GM12878 (cell line): Measurements from ENCODE around the gene BRME1. TPM values are rescaled to one million over a fixed set of nuclear protein-coding genes. Genes with fewer than 3 reads are reported as not detected.

Experiments
- ATAC-seq: fragments of 200-7000 bp; cut with Tn5 transposase; 3 replicates; pipeline ENCODE4 v1.9.1; 2020; ENCODE audit warnings: mild to moderate bottlenecking, moderate library complexity
- BruUV-seq: library from RNA; stranded (reverse); fragments of 400-500 nt; replicated peaks from 2 replicates; lab custom pipeline; 2021; lab: Mats Ljungman, UMichigan
- CTCF ChIA-PET: fragments of 300-600 bp; sonication (Branson Sonifier 250); formaldehyde crosslinking; extraction: SDS; loops from one replicate; lab custom pipeline; 2021; ENCODE audit warnings: inconsistent platforms; lab: Yijun Ruan, JAX
- POLR2A ChIA-PET: fragments of 350-600 bp; formaldehyde crosslinking; extraction: SDS; loops from one replicate; lab custom pipeline; 2021; ENCODE audit warnings: inconsistent platforms; lab: Charles Lee
- RAD21 ChIA-PET: fragments of 300-600 bp; sonication (Branson Sonifier 250); formaldehyde crosslinking; loops from one replicate; lab custom pipeline; 2023; ENCODE audit warnings: antibody characterized with exemption; ENCODE audit not compliant: unreplicated experiment; lab: Charles Lee
- SMC1A ChIA-PET: fragments of 300-600 bp; sonication (Branson Sonifier 250); formaldehyde crosslinking; loops from one replicate; lab custom pipeline; 2023; ENCODE audit not compliant: unreplicated experiment, uncharacterized antibody; lab: Charles Lee
- DNase-seq: peaks from one replicate; pipeline ENCODE4 v3.0.0-alpha.2; 2011; ENCODE audit warnings: low read depth, low spot score
- FAIRE-seq: peaks from 3 replicates; lab custom pipeline; 2011; peaks lifted over from hg19 to GRCh38; lab: Jason Lieb, UNC
- H2AFZ ChIP-seq: 2 replicates; pipeline ENCODE4 v1.6.0; 2011; ENCODE audit warnings: low read depth, low read length, control low read depth; ENCODE audit not compliant: control insufficient read depth
- H3K27ac ChIP-seq: 2 replicates; pipeline ENCODE4 v1.5.1; 2011; ENCODE audit warnings: control low read depth; ENCODE audit not compliant: control insufficient read depth, insufficient read depth
- H3K27me3 ChIP-seq, 2 experiments: replicated peaks in 1 of 2; 2 replicates each; pipeline versions ENCODE4 v1.6.0 to v1.6.1; 2011; ENCODE audit warnings: low read length in 1 of 2; ENCODE audit not compliant: control insufficient read depth in 2 of 2, insufficient read depth in 2 of 2
- H3K36me3 ChIP-seq, 2 experiments: 2 replicates each; pipeline ENCODE4 v1.5.1; 2011; ENCODE audit warnings: low read length in 1 of 2; ENCODE audit not compliant: control insufficient read depth in 2 of 2, insufficient read depth in 2 of 2
- H3K4me1 ChIP-seq: 2 replicates; pipeline ENCODE4 v1.6.1; 2011; ENCODE audit warnings: mild to moderate bottlenecking, low read length, moderate library complexity, mixed read lengths; ENCODE audit not compliant: control insufficient read depth, insufficient read depth
- H3K4me2 ChIP-seq: 2 replicates; pipeline ENCODE4 v1.6.0; 2011; ENCODE audit warnings: control low read depth; ENCODE audit not compliant: control insufficient read depth, insufficient read depth
- H3K4me3 ChIP-seq: fragments of 200-600 bp; sonication (generic); 2 replicates; pipeline ENCODE4 v1.5.1; 2016
- H3K79me2 ChIP-seq: 2 replicates; pipeline ENCODE4 v1.6.0; 2011; ENCODE audit warnings: low read length; ENCODE audit not compliant: control insufficient read depth, insufficient read depth
- H3K9ac ChIP-seq: 2 replicates; pipeline ENCODE4 v1.8.0; 2011; ENCODE audit warnings: low read length, control low read depth, mixed read lengths; ENCODE audit not compliant: control insufficient read depth, insufficient read depth
- H3K9me3 ChIP-seq: replicated peaks from 3 replicates; pipeline ENCODE4 v1.5.1; 2011; ENCODE audit warnings: mild to moderate bottlenecking, low read length; ENCODE audit not compliant: control insufficient read depth, insufficient read depth
- H4K20me1 ChIP-seq: 2 replicates; pipeline ENCODE4 v1.6.0; 2011; ENCODE audit not compliant: control insufficient read depth, insufficient read depth
- LARP7 ChIP-seq: fragments of 450-650 bp; IDR thresholded peaks from 2 replicates; pipeline ENCODE4 v1.6.1; 2017; ENCODE audit warnings: mild to moderate bottlenecking
- whole genome bisulfite sequencing: methylation state at CpG from one replicate; pipeline ENCODE4 v1.1.6; 2016; ENCODE audit warnings: low lambda C conversion rate; ENCODE audit not compliant: insufficient replicate concordance, insufficient coverage; ENCODE audit errors: missing lambda C conversion rate; 5-methylcytosine and 5-hydroxymethylcytosine counted together
- in situ Hi-C: fragments of 300-500 bp; cut with MboI; formaldehyde crosslinking; loops from 9 replicates; pipeline ENCODE4 v1.14.3; 2018; ENCODE audit warnings: mixed read lengths
- intact Hi-C: fragments of 100-400 bp; cut with micrococcal nuclease; formaldehyde crosslinking; loops from one replicate; pipeline ENCODE4 v1.14.2; 2022; ENCODE audit not compliant: unreplicated experiment
- polyA plus RNA-seq, 11 experiments: library from polyadenylated mRNA; depleted of rRNA in 4 of 11; unstranded in 6 of 11; stranded (reverse) in 5 of 11; fragments of >200 nt; fragmentation: Nextera tagmentation in 4 of 11; fragmentation: Illumina TruSeq in 1 of 11; extraction: Ambion mirVana in 4 of 11; extraction: Trizol in 1 of 11; gene quantifications; 1 replicate in 1 of 11; 2 replicates in 10 of 11; pipeline versions ENCODE4 v1.2.1 to v1.2.3, GENCODE V29; 2011 to 2016; ENCODE audit warnings: inconsistent platforms in 2 of 11, missing spikeins in 2 of 11, low read depth in 1 of 11
- total RNA-seq, 4 experiments: library from RNA; depleted of rRNA in 3 of 4; stranded (reverse); fragments of >200 nt in 3 of 4; fragmentation: Illumina TruSeq in 1 of 4; extraction: Trizol in 1 of 4; gene quantifications; 2 replicates each; pipeline versions ENCODE4 v1.2.1 to v1.2.3, GENCODE V29; 2013 to 2021
- TF ChIP-seq, protein P1 (sequence below): fragments of 450-650 bp; formaldehyde crosslinking; IDR thresholded peaks from 2 replicates; pipeline ENCODE4 v1.4.0; 2020; ENCODE audit warnings: mild to moderate bottlenecking, moderate library complexity
- TF ChIP-seq, protein P2 (sequence below): fragments of 450-650 bp; IDR thresholded peaks from 2 replicates; pipeline ENCODE4 v1.6.1; 2017; ENCODE audit warnings: mild to moderate bottlenecking, low read depth, inconsistent platforms; ENCODE audit not compliant: poor library complexity, severe bottlenecking

Gene BRME1
- total and polyA plus RNA-seq, 10 of the 15 experiments (the other 5 are each of a cell fraction or from before 2014, with no cell fraction given) = 0.07 to 2.2 (median 1.1) TPM; not detected in 1

DNA sequence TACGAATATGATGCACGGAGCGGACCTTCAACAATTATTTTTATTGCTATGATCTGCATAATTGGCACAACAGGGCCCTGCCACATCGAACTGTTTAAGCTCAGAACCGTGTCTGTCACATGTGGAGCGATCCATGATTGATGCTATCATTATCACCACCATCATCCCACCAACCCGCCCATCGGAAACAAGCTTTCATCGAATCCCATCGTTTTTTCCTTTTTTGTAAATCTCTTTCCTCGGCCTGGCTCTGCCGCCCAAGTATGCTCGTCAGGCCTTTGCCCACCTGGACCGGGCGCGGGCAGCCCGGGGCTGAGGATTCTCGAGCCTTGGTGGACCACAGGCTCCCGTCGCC is 45.9 kb upstream of the BRME1 start:
- TF ChIP-seq LARP7 = peak; percentile 40; the same call in 1 of the 2 replicates
- TF ChIP-seq, protein P1, sequence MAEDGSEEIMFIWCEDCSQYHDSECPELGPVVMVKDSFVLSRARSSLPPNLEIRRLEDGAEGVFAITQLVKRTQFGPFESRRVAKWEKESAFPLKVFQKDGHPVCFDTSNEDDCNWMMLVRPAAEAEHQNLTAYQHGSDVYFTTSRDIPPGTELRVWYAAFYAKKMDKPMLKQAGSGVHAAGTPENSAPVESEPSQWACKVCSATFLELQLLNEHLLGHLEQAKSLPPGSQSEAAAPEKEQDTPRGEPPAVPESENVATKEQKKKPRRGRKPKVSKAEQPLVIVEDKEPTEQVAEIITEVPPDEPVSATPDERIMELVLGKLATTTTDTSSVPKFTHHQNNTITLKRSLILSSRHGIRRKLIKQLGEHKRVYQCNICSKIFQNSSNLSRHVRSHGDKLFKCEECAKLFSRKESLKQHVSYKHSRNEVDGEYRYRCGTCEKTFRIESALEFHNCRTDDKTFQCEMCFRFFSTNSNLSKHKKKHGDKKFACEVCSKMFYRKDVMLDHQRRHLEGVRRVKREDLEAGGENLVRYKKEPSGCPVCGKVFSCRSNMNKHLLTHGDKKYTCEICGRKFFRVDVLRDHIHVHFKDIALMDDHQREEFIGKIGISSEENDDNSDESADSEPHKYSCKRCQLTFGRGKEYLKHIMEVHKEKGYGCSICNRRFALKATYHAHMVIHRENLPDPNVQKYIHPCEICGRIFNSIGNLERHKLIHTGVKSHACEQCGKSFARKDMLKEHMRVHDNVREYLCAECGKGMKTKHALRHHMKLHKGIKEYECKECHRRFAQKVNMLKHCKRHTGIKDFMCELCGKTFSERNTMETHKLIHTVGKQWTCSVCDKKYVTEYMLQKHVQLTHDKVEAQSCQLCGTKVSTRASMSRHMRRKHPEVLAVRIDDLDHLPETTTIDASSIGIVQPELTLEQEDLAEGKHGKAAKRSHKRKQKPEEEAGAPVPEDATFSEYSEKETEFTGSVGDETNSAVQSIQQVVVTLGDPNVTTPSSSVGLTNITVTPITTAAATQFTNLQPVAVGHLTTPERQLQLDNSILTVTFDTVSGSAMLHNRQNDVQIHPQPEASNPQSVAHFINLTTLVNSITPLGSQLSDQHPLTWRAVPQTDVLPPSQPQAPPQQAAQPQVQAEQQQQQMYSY = no peak
- TF ChIP-seq, protein P2, sequence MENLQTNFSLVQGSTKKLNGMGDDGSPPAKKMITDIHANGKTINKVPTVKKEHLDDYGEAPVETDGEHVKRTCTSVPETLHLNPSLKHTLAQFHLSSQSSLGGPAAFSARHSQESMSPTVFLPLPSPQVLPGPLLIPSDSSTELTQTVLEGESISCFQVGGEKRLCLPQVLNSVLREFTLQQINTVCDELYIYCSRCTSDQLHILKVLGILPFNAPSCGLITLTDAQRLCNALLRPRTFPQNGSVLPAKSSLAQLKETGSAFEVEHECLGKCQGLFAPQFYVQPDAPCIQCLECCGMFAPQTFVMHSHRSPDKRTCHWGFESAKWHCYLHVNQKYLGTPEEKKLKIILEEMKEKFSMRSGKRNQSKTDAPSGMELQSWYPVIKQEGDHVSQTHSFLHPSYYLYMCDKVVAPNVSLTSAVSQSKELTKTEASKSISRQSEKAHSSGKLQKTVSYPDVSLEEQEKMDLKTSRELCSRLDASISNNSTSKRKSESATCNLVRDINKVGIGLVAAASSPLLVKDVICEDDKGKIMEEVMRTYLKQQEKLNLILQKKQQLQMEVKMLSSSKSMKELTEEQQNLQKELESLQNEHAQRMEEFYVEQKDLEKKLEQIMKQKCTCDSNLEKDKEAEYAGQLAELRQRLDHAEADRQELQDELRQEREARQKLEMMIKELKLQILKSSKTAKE = no peak
- TF ChIP-seq, all 136 proteins: peak for 1
- intact Hi-C loops (loop anchor here (1.0 to 5.0 kb wide), 3 partner anchors 36 to 81 kb away; partner anchors contain the start of gene IL27RA), in situ Hi-C loops (no loop called here)
- Histone ChIP-seq H3K4me2 (peak overlapping the region; percentile 95), H3K79me2 (peaks cover 15% of the 10 kb centered on the region), H2AFZ (peak overlapping the region; percentile 87), H3K36me3 (peaks cover 0 to 7% of the 10 kb centered on the region in 2 experiments; a peak in 3 of 4 replicates), H3K4me1 (peaks cover 11% of the 10 kb centered on the region), H4K20me1 (no peaks in the 10 kb centered on the region), H3K4me3 (peak overlapping the region; percentile 61), H3K27ac (no peak overlapping the region), H3K27me3 (no peaks in the 10 kb centered on the region), H3K9ac (no peak overlapping the region), H3K9me3 (no peaks in the 10 kb centered on the region)
- peak; percentile 1; the same call in 2 of the 3 replicates for ATAC-seq
- 18% methylated on average over 20 of the region's 20 CpGs for WGBS
- ChIA-PET CTCF (interaction anchor here (0.6 to 2.9 kb wide), 6 partner anchors 53 to 178 kb away, joined by 4 to 10 read pairs (median 5); partner anchors contain the start of gene IL27RA), SMC1A (interaction anchor here (1.0 to 2.1 kb wide), 3 partner anchors 46 to 91 kb away, joined by 3 to 9 read pairs (median 5); partner anchors contain the start of genes BRME1 and CC2D1A), POLR2A (interaction anchor here (0.6 to 1.0 kb wide), 2 partner anchors 35 to 52 kb away, joined by 3 to 4 read pairs; no protein-coding TSS in a partner anchor), RAD21 (interaction anchor here (0.7 to 3.2 kb wide), 7 partner anchors 35 to 92 kb away, joined by 3 to 21 read pairs (median 6); partner anchors contain the start of genes IL27RA and RFX1)
- BruUV-seq = no TSS peak
- no peak for FAIRE-seq
- no peak for DNase-seq
